OCI-LY3 (cell line): Measurements from ENCODE around the gene TMEM270.
"Not testable (repeated sequence)": the region's sequence is repeated elsewhere in the genome, so short reads cannot be mapped to it uniquely, and the experiment has no call there.

ENCODE experiments used
- H2AFZ ChIP-seq: fragments of 200-600, 300-600 bp; shearing (Covaris generic); 2 replicates; pipeline ENCODE4 v1.6.0; 2014; ENCODE audit warnings: antibody characterized with exemption, low read depth, low read length
- H3K27ac ChIP-seq: fragments of 200-600, 300-600 bp; sonication (generic); 2 replicates; pipeline ENCODE4 v1.5.1; 2014; ENCODE audit warnings: mild to moderate bottlenecking, low read length, moderate library complexity, mixed read lengths
- H3K27me3 ChIP-seq: fragments of 200-600, 300-600 bp; sonication (generic); 2 replicates; pipeline ENCODE4 v1.6.1; 2014; ENCODE audit warnings: low read depth, low read length, mixed read lengths
- H3K36me3 ChIP-seq: fragments of 200-600, 300-600 bp; sonication (generic); replicated peaks from 2 replicates; pipeline ENCODE3; 2014; ENCODE audit warnings: low read depth, low read length, mixed read lengths
- H3K4me1 ChIP-seq: fragments of 300-600, 200-600 bp; sonication (generic); 2 replicates; pipeline ENCODE4 v1.6.1; 2014; ENCODE audit warnings: low read length, mixed read lengths
- H3K4me2 ChIP-seq: fragments of 200-600, 300-600 bp; sonication (generic); 2 replicates; pipeline ENCODE4 v1.6.1; 2014; ENCODE audit warnings: low read length, mixed read lengths
- H3K4me3 ChIP-seq: fragments of 300-600, 200-600 bp; sonication (generic); 2 replicates; pipeline ENCODE4 v1.5.1; 2014; ENCODE audit warnings: antibody characterized with exemption, mild to moderate bottlenecking, low read length, moderate library complexity
- H3K79me2 ChIP-seq: fragments of 300-600, 200-600 bp; shearing (Covaris generic); 2 replicates; pipeline ENCODE4 v1.6.1; 2014; ENCODE audit warnings: mild to moderate bottlenecking, low read length, mixed read lengths
- H3K9ac ChIP-seq: fragments of 300-600, 200-600 bp; shearing (Covaris generic); 2 replicates; pipeline ENCODE4 v1.6.0; 2014; ENCODE audit warnings: mild to moderate bottlenecking, low read length, moderate library complexity
- H3K9me3 ChIP-seq: fragments of 200-600, 300-600 bp; shearing (Covaris generic); 2 replicates; pipeline ENCODE4 v1.6.1; 2014; ENCODE audit warnings: low read length, mixed read lengths; ENCODE audit not compliant: insufficient read depth
- H4K20me1 ChIP-seq: fragments of 200-600, 300-600 bp; sonication (generic); 2 replicates; pipeline ENCODE4 v1.6.1; 2016; ENCODE audit warnings: low read length, mixed read lengths; ENCODE audit not compliant: insufficient read depth
- EZH2phosphoT487 ChIP-seq: fragments of 200-600 bp; shearing (Covaris generic); IDR thresholded peaks from 2 replicates; pipeline ENCODE4 v1.6.1; 2018; ENCODE audit warnings: antibody characterized with exemption, mixed run types, low read depth
- TF ChIP-seq, protein P1 (sequence below): fragments of 200-600, 300-600 bp; sonication (generic); IDR thresholded peaks from 2 replicates; pipeline ENCODE4 v1.5.1; 2014; ENCODE audit warnings: antibody characterized with exemption, low read length, low read depth

Gene TMEM270

DNA sequence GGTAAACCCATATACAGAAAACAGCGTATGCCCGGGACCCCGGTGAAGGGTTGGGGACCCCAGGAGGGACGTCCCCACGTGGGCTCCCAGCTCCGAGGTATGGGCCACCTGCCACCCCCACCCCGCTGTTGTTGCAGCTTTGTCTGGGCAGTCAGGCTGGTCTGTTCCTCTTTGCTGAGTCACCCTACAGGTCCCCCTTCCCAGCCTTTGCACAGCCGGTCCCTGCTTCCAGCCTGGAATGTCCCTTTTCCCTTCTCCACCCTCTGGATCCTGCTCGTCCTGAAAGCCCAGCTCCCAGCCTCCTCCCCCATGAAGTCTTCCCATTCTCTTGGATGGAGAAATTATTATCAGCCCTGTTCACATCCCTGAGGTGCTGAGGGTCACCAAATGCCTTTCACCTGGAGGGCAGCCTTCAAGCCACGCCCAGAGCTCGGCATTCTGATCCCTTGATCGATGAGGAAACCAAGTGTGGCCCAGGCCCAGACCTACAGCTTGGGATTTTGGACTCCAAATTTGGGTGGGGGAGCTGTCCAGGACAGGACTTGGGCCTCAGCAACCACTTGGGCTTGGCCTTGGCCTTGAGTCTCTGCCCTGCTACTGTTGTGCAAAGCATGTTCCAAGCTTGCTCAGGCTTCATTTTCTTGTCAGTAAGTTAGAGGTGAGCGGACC is 27.6 kb upstream of the TMEM270 start:
- TF ChIP-seq, protein P1, sequence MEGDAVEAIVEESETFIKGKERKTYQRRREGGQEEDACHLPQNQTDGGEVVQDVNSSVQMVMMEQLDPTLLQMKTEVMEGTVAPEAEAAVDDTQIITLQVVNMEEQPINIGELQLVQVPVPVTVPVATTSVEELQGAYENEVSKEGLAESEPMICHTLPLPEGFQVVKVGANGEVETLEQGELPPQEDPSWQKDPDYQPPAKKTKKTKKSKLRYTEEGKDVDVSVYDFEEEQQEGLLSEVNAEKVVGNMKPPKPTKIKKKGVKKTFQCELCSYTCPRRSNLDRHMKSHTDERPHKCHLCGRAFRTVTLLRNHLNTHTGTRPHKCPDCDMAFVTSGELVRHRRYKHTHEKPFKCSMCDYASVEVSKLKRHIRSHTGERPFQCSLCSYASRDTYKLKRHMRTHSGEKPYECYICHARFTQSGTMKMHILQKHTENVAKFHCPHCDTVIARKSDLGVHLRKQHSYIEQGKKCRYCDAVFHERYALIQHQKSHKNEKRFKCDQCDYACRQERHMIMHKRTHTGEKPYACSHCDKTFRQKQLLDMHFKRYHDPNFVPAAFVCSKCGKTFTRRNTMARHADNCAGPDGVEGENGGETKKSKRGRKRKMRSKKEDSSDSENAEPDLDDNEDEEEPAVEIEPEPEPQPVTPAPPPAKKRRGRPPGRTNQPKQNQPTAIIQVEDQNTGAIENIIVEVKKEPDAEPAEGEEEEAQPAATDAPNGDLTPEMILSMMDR, result no peak
- no peak for TF ChIP-seq EZH2phosphoT487
- Histone ChIP-seq H3K79me2 (no peaks in the 10 kb centered on the region), H2AFZ (no peak overlapping the region), H3K4me2 (no peak overlapping the region), H3K4me1 (peaks cover 17% of the 10 kb centered on the region), H3K4me3 (no peak overlapping the region), H3K27me3 (no peaks in the 10 kb centered on the region), H3K9me3 (no peaks in the 10 kb centered on the region), H3K36me3 (no peaks in the 10 kb centered on the region), H3K27ac (no peak overlapping the region), H3K9ac (no peak overlapping the region), H4K20me1 (no peaks in the 10 kb centered on the region)

DNA sequence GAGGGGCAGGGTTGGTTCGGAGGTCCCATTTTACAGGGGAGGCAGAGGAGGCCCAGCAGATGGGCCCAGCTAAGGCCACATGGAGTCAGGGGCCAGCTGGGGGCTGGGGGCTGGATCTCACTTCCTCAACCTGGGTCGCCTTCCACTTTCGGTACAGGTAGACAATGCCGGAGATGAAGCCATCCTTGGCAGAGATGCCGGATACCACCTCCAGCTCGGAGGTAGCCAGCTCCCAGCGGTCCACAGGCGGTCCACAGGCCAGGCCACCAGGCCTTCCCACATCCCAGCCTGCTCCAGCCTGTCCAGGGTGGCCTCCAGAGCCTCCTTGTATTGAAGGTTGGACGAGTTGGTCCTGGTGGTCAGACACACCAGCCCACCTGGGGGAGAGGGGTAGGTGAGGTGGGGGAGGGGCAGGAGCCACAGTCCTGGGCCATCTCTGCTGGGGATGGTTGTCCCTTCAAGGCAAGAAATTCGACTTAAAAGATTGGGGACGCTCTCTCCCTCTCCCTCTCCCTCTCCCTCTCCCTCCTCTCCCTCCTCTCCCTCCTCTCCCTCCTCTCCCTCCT is 26.2 kb upstream of the TMEM270 start:
- H3K4me1 ChIP-seq, result peaks cover 17% of the 10 kb centered on the region
- TF ChIP-seq, protein P1, result no peak
- TF ChIP-seq EZH2phosphoT487, result no peak

DNA sequence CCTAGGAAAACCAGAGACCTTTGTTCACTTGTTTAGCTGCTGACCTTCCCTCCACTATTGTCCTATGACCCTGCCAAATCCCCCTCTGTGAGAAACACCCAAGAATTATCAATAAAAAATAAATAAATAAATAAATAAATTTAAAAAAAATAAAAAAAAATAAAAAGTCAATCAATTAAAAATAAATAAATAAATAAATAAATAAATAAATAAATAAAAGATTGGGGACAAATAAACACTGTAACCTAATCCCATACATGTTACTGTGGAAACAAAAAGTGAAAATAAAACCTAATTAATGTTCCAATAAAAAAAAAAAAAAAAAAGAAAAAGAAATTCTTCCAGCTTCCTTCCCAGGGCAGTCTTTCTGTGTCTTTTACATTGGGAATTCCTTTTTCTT is 23.8 kb upstream of the TMEM270 start:
- H3K9me3 ChIP-seq, H3K4me2 ChIP-seq, H3K36me3 ChIP-seq, H2AFZ ChIP-seq, H3K9ac ChIP-seq, H3K27ac ChIP-seq, H3K79me2 ChIP-seq, H3K4me3 ChIP-seq, H4K20me1 ChIP-seq, H3K27me3 ChIP-seq: not testable (repeated sequence)
- peaks cover 21% of the 10 kb centered on the region for H3K4me1 ChIP-seq

More for the DNA sequence above, 26.2 kb upstream of the TMEM270 start:
- Histone ChIP-seq H3K27ac (no peak overlapping the region), H3K36me3 (no peaks in the 10 kb centered on the region), H3K4me2 (no peak overlapping the region), H3K4me3 (no peak overlapping the region), H3K9ac (no peak overlapping the region), H3K27me3 (no peaks in the 10 kb centered on the region), H4K20me1 (no peaks in the 10 kb centered on the region), H2AFZ (no peak overlapping the region), H3K9me3 (no peaks in the 10 kb centered on the region), H3K79me2 (no peaks in the 10 kb centered on the region)

DNA sequence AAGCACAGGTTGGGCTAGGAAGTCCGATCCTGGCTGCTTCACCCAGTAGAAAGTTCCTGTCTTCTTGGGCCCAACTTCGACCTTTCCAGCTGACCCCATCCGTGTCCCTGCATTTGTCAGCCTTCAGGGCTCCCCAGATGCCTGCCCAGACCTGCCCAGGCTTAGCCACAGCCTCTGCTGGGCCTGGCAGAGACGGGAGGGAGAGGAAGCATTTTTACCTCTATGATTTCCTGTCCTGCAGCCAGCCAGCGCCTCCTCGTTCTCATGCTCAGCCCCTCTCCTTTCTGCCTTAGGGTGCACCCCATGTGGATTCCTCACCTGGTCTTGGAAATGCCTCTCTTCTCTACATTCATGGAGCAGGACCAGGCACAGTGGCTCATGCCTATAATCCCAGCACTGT is 22.3 kb upstream of the TMEM270 start:
- H3K79me2 ChIP-seq, result no peaks in the 10 kb centered on the region
- H2AFZ ChIP-seq, result no peak overlapping the region
- no peaks in the 10 kb centered on the region for H3K36me3 ChIP-seq
- H3K27me3 ChIP-seq, result no peaks in the 10 kb centered on the region
- H4K20me1 ChIP-seq, result no peaks in the 10 kb centered on the region
- H3K9me3 ChIP-seq, result no peaks in the 10 kb centered on the region
- H3K4me3 ChIP-seq, result no peak overlapping the region
- no peak overlapping the region for H3K27ac ChIP-seq
- H3K4me2 ChIP-seq, result no peak overlapping the region
- peaks cover 13% of the 10 kb centered on the region for H3K4me1 ChIP-seq
- TF ChIP-seq EZH2phosphoT487, result no peak
- TF ChIP-seq, protein P1, result no peak
- H3K9ac ChIP-seq, result no peak overlapping the region
